ENCODE measurements around the gene CAMKMT. TPM values are rescaled to one million over a fixed set of nuclear protein-coding genes. Genes with fewer than 3 reads are reported as not detected.

Gene CAMKMT
- total and polyA plus RNA-seq, 2 experiments from 2014 or later: 26.5 to 29.5 TPM

GRCh38 chr2:44519026-44519425, 157.3 kb downstream of the CAMKMT start:
- Mint-ChIP-seq H3K9me3 (peaks cover 33% of the 10 kb centered on the region), H3K4me1 (peaks cover 10% of the 10 kb centered on the region), H3K4me3 (no peak overlapping the region), H3K27ac (no peak overlapping the region), H3K27me3 (ENCODE audit: insufficient read depth, low read depth, poor library complexity) (no peaks in the 10 kb centered on the region), H3K36me3 (ENCODE audit: low read depth) (peaks cover 27% of the 10 kb centered on the region)
- peaks cover 8% of the 10 kb centered on the region for H3K4me1 ChIP-seq (ENCODE audit: insufficient read depth)
- H3K9me2 ChIP-seq (ENCODE audit: insufficient read depth): no peaks in the 10 kb centered on the region
- H3K4me3 ChIP-seq: no peak overlapping the region
- H2AFZ ChIP-seq: no peak overlapping the region
- H3K79me2 ChIP-seq (replicated peaks; ENCODE audit: insufficient read depth): no peaks in the 10 kb centered on the region
- H3F3A ChIP-seq (replicated peaks; ENCODE audit: low read depth): no peaks in the 10 kb centered on the region
- DNase-seq (ENCODE audit: low spot score): no peak
- ATAC-seq: no peak
- no peak overlapping the region for H3K4me2 ChIP-seq
- TF ChIP-seq EZH2 (IDR thresholded peaks at IDR 0.05; ENCODE audit: low read depth, unreplicated experiment): no peak
- H3K27me3 ChIP-seq (ENCODE audit: insufficient read depth): no peaks in the 10 kb centered on the region
- no peak overlapping the region for H3K27ac ChIP-seq (ENCODE audit: low read depth)
- no peaks in the 10 kb centered on the region for H4K20me1 ChIP-seq (replicated peaks; ENCODE audit: insufficient read depth)
- no peaks in the 10 kb centered on the region for H3K36me3 ChIP-seq (ENCODE audit: insufficient read depth)

DNA sequence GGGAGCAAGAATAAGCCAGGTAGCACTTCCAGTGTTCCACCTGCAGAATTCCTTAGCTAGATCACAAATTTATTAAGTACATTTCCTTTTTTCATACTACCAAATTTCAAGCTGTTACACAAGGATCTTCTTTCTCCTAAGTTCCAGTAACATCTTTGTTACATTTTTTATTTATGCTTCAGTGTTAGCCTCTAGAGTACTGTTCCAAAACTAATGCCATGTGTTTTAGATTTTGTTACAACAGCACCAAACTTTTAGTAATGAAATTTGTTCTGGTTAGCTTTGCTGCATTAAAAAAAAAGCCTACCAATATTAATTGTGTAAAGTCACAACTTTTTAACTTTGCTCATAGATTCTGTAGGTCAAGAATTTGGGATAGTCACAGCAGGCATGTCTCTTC, 161.1 kb downstream of the CAMKMT start:
- Mint-ChIP-seq H3K27me3 (ENCODE audit: insufficient read depth, low read depth, poor library complexity) (no peaks in the 10 kb centered on the region), H3K9me3 (peaks cover 36% of the 10 kb centered on the region), H3K4me1 (no peaks in the 10 kb centered on the region), H3K36me3 (ENCODE audit: low read depth) (peaks cover 30% of the 10 kb centered on the region), H3K27ac (no peak overlapping the region), H3K4me3 (no peak overlapping the region)
- no peaks in the 10 kb centered on the region for H3K36me3 ChIP-seq (ENCODE audit: insufficient read depth)
- H3K4me3 ChIP-seq: no peak overlapping the region
- no peaks in the 10 kb centered on the region for H3K27me3 ChIP-seq (ENCODE audit: insufficient read depth)
- H3F3A ChIP-seq (replicated peaks; ENCODE audit: low read depth): no peaks in the 10 kb centered on the region
- H2AFZ ChIP-seq: no peak overlapping the region
- H3K79me2 ChIP-seq (replicated peaks; ENCODE audit: insufficient read depth): no peaks in the 10 kb centered on the region
- no peak overlapping the region for H3K27ac ChIP-seq (ENCODE audit: low read depth)
- no peak overlapping the region for H3K4me2 ChIP-seq
- no peak for ATAC-seq
- H3K9me2 ChIP-seq (ENCODE audit: insufficient read depth): no peaks in the 10 kb centered on the region
- H3K4me1 ChIP-seq (ENCODE audit: insufficient read depth): no peaks in the 10 kb centered on the region
- DNase-seq (ENCODE audit: low spot score): no peak
- H4K20me1 ChIP-seq (replicated peaks; ENCODE audit: insufficient read depth): no peaks in the 10 kb centered on the region
- TF ChIP-seq NANOG (IDR thresholded peaks at IDR 0.05; ENCODE audit: borderline replicate concordance) (no peak), ZNF114 (CRISPR knock-in tag; IDR thresholded peaks at IDR 0.05) (no peak), STAT1 (IDR thresholded peaks at IDR 0.05; ENCODE audit: unreplicated experiment) (no peak), POLR2AphosphoS5 (IDR thresholded peaks at IDR 0.05; ENCODE audit: low read depth) (no peak), ZNF331 (CRISPR knock-in tag; IDR thresholded peaks at IDR 0.05; ENCODE audit: low read depth) (no peak), CTCF (conservative IDR thresholded peaks at IDR 0.05; ENCODE audit: low read depth in 2 of 2) (no peak), CREB1 (CRISPR knock-in tag; IDR thresholded peaks at IDR 0.05; ENCODE audit: low read depth) (no peak), REST (IDR thresholded peaks at IDR 0.05; ENCODE audit: unreplicated experiment) (no peak), EZH2phosphoT487 (IDR thresholded peaks at IDR 0.05; ENCODE audit: unreplicated experiment) (no peak)
- TF ChIP-seq, protein P1, sequence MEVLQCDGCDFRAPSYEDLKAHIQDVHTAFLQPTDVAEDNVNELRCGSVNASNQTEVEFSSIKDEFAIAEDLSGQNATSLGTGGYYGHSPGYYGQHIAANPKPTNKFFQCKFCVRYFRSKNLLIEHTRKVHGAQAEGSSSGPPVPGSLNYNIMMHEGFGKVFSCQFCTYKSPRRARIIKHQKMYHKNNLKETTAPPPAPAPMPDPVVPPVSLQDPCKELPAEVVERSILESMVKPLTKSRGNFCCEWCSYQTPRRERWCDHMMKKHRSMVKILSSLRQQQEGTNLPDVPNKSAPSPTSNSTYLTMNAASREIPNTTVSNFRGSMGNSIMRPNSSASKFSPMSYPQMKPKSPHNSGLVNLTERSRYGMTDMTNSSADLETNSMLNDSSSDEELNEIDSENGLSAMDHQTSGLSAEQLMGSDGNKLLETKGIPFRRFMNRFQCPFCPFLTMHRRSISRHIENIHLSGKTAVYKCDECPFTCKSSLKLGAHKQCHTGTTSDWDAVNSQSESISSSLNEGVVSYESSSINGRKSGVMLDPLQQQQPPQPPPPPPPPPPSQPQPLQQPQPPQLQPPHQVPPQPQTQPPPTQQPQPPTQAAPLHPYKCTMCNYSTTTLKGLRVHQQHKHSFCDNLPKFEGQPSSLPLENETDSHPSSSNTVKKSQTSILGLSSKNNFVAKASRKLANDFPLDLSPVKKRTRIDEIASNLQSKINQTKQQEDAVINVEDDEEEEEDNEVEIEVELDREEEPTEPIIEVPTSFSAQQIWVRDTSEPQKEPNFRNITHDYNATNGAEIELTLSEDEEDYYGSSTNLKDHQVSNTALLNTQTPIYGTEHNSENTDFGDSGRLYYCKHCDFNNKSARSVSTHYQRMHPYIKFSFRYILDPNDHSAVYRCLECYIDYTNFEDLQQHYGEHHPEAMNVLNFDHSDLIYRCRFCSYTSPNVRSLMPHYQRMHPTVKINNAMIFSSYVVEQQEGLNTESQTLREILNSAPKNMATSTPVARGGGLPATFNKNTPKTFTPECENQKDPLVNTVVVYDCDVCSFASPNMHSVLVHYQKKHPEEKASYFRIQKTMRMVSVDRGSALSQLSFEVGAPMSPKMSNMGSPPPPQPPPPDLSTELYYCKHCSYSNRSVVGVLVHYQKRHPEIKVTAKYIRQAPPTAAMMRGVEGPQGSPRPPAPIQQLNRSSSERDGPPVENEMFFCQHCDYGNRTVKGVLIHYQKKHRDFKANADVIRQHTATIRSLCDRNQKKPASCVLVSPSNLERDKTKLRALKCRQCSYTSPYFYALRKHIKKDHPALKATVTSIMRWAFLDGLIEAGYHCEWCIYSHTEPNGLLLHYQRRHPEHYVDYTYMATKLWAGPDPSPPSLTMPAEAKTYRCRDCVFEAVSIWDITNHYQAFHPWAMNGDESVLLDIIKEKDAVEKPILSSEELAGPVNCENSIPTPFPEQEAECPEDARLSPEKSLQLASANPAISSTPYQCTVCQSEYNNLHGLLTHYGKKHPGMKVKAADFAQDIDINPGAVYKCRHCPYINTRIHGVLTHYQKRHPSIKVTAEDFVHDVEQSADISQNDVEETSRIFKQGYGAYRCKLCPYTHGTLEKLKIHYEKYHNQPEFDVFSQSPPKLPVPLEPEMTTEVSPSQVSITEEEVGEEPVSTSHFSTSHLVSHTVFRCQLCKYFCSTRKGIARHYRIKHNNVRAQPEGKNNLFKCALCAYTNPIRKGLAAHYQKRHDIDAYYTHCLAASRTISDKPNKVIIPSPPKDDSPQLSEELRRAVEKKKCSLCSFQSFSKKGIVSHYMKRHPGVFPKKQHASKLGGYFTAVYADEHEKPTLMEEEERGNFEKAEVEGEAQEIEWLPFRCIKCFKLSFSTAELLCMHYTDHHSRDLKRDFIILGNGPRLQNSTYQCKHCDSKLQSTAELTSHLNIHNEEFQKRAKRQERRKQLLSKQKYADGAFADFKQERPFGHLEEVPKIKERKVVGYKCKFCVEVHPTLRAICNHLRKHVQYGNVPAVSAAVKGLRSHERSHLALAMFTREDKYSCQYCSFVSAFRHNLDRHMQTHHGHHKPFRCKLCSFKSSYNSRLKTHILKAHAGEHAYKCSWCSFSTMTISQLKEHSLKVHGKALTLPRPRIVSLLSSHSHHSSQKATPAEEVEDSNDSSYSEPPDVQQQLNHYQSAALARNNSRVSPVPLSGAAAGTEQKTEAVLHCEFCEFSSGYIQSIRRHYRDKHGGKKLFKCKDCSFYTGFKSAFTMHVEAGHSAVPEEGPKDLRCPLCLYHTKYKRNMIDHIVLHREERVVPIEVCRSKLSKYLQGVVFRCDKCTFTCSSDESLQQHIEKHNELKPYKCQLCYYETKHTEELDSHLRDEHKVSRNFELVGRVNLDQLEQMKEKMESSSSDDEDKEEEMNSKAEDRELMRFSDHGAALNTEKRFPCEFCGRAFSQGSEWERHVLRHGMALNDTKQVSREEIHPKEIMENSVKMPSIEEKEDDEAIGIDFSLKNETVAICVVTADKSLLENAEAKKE (CRISPR knock-in tag; IDR thresholded peaks at IDR 0.05): no peak

Data from GM23338 (cell line).